AG09319 (cell line): ENCODE data around the gene CFAP97D1.

Experiments used
- DNase-seq: peaks from one replicate; pipeline ENCODE4 v3.0.0-alpha.2; 2010; ENCODE audit warnings: low read depth; ENCODE audit errors: extremely low read depth
- TF ChIP-seq, protein P1 (sequence below): IDR thresholded peaks from 2 replicates; pipeline ENCODE4 v1.5.1; 2011; ENCODE audit warnings: low read depth, mild to moderate bottlenecking, inconsistent platforms, low read length, moderate library complexity

CFAP97D1 gene

DNA sequence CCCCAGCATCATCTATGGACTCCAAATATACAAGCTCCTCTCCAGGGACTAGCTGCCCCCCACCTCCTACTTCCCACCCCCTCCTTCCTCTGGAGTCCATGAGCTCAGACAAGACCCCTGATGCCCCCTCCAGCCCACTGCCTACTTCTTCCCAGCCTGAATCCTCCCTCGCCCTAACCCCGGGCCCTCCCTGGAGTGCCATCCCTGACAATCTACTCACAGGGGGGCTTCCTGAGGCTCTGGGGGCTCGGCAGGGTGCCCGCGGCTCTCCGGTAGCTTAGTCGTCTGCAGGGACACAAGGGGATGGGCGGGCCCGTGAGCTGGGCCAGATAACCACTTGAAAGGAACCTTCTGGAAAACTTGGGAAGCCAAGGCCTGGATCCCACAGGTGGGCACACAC is 37.6 kb downstream of the CFAP97D1 start:
- TF ChIP-seq, protein P1, sequence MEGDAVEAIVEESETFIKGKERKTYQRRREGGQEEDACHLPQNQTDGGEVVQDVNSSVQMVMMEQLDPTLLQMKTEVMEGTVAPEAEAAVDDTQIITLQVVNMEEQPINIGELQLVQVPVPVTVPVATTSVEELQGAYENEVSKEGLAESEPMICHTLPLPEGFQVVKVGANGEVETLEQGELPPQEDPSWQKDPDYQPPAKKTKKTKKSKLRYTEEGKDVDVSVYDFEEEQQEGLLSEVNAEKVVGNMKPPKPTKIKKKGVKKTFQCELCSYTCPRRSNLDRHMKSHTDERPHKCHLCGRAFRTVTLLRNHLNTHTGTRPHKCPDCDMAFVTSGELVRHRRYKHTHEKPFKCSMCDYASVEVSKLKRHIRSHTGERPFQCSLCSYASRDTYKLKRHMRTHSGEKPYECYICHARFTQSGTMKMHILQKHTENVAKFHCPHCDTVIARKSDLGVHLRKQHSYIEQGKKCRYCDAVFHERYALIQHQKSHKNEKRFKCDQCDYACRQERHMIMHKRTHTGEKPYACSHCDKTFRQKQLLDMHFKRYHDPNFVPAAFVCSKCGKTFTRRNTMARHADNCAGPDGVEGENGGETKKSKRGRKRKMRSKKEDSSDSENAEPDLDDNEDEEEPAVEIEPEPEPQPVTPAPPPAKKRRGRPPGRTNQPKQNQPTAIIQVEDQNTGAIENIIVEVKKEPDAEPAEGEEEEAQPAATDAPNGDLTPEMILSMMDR = no peak
- DNase-seq = no peak

DNA sequence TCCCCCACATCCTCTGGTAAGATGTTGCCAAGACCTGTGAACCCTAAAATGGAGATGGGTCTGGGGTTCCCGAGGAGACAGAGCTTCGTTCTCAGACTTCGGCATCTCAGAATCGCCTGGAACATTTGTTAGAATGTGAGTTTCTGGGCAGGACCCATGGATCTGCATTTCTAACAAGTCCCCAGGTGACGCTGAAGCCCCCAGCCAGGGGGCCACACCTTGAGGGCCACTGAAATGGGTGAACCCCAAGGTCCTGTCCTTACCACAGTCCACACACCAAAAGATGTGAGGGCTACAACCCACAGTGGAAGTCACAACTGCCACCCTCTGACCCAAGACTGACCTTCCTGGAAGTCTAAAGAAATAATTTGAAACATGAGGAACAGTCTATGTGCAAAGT is 38.7 kb downstream of the CFAP97D1 start:
- no peak for DNase-seq
- TF ChIP-seq, protein P1 = no peak

DNA sequence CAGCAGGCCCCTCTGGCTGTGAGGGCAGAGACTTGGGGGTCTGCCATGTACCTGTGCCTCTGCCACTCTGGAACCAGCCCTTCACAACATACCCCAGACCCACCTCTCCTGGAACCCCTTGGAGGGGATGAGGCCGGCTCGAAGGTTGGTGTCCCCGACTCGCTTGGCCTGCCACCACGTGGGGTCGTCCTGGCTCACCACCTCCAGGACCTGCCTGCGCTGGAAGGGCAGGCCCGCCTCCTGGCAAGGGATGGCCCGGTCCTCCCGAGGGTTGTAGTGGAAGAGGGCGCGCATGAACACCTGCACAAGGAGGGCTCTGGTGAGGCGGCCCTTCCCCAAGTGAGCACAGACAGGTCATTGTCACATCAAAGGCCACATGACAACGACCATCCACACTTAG is 40.5 kb downstream of the CFAP97D1 start:
- no peak for DNase-seq
- TF ChIP-seq, protein P1 = no peak

DNA sequence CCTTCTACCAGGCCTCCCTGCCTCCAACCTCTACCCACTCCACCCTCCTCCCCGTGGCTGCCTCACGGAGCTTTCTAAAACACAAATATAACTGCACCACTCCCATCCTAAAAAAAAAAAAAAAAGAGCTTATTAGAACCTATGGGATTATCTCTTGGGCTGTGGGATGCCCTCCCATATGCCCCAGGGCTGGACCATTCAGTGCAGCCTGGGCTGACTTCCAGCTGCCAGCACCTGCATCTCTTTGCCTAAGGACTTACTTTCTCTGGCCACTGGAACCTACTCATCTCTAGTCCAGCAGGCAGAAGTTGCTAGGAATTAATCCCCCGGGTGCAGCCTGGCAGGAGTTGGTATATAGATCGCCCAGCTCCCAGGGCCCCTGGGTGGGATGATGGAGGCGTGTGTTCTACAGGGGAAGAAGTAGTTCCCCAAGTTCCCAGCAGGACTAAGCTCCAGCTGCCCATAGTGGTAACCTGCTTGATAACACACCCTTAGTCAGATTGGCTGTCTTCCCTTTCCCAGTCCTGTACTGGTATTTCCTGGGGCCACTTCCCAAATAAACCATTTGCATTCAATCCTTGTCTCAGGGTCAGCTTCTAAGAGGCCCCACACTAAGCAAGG is 42.4 kb downstream of the CFAP97D1 start:
- no peak for DNase-seq
- TF ChIP-seq, protein P1 = no peak

DNA sequence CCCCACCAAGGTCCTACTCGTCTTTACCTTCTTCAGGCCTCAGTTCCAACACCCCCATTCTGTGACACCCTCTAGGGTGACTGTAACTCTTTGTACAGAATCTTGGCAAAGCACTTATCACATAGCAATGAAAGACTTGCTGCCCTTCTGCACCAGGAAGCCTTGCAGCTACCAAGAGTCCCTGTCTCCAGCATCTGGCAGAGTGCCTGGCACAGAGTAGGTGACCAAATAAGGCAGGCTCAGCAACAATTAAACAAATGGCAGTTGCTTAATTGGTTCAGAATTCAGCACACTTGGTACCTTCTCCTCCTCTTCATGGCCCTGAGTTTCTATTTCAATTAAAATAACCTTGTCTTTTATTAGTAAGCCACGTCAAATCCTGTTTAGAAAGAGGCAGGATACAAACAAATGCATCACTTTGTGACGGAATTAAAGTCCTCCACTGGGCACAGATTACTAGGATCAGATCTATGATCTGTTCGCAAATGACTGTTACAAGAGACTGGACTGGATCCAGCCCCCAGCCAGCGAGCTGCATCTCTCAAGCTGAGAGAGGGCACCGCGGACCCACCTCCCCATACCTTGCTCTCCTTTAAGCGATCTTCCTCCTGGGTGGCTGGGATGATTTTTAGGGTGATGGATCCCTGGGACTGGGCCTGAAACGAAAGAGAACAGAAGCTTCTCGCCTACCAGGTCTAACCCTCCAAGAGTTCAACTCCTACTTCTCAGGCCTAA is 43.3 kb downstream of the CFAP97D1 start:
- TF ChIP-seq, protein P1 = no peak
- no peak for DNase-seq

DNA sequence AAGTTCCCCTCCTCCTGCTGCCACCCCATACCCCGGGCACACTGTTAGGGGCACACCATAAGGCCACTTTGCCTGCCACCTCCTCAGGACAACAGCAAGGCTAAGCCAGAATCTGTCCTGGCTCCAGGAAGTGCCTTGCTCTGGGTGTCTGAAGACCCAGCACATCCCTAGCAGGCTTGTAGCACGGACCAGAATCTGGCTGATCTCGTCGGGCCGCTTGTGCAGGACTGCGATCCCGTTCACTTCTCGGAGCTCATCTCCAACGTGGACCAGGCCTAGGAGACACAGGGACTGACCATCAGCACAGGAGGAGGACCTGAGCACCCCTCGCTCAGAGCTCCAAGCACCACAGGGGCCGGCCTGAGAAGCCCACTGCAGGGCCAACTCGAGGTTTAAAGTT is 45.3 kb downstream of the CFAP97D1 start:
- DNase-seq = no peak
- TF ChIP-seq, protein P1 = no peak

DNA sequence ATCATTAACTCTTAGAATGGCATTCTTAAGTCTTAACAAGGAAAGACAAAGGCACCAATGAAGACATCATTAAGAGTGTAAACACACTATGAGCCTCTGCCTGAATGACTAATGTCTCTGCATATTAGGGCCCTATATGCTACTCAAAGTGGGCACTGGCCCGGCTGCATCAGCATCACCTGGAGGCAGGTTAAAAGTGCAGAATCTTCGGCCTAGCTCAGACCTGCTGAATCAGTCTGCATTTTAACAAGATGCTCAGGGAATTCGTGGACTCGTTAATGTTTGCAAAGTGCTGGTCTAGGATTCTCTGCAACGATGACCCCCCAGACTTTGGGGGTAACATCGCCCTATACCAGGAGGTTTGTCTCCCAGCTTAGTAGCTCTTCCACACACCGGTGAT is 46.0 kb downstream of the CFAP97D1 start:
- no peak for DNase-seq
- TF ChIP-seq, protein P1 = no peak
